ENCODE results near the gene TSPAN14. TPM values are rescaled to one million over a fixed set of nuclear protein-coding genes. Genes with fewer than 3 reads are reported as not detected.

Gene TSPAN14
- total RNA-seq, 2 experiments from 2014 or later: 167 to 168 TPM

DNA sequence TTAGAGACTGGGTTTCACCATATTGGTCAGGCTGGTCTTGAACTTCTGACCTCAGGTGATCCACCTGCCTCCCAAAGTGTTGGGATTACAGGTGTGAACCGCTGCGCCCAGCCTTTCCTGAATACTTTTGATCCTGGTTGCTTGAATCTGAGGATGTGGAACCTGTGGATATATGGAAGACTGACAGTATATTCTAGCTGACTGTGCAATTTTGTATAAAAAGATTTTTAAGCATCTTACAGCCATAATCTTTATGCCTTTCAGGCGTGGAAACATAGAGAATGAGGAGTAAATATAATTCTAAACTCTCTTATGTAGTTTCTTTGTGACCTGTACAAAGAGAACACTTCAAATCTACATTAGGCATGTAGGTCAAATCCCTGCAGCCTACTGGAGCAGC, 16.2 kb downstream of the TSPAN14 start:
- peak overlapping the region; percentile 23 for H3K4me3 ChIP-seq (ENCODE audit: low read length)
- ATAC-seq (ENCODE audit: poor library complexity): no peak
- H3K36me3 Mint-ChIP-seq (ENCODE audit: low read depth): peaks cover 77% of the 10 kb centered on the region
- H3K36me3 ChIP-seq (ENCODE audit: insufficient read depth, low read length): peaks cover 47% of the 10 kb centered on the region
- H3K9me3 Mint-ChIP-seq: no peaks in the 10 kb centered on the region
- TF ChIP-seq, protein P1, sequence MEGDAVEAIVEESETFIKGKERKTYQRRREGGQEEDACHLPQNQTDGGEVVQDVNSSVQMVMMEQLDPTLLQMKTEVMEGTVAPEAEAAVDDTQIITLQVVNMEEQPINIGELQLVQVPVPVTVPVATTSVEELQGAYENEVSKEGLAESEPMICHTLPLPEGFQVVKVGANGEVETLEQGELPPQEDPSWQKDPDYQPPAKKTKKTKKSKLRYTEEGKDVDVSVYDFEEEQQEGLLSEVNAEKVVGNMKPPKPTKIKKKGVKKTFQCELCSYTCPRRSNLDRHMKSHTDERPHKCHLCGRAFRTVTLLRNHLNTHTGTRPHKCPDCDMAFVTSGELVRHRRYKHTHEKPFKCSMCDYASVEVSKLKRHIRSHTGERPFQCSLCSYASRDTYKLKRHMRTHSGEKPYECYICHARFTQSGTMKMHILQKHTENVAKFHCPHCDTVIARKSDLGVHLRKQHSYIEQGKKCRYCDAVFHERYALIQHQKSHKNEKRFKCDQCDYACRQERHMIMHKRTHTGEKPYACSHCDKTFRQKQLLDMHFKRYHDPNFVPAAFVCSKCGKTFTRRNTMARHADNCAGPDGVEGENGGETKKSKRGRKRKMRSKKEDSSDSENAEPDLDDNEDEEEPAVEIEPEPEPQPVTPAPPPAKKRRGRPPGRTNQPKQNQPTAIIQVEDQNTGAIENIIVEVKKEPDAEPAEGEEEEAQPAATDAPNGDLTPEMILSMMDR (IDR thresholded peaks at IDR 0.05): no peak
- H3K4me3 Mint-ChIP-seq: peak overlapping the region; percentile 86
- intact Hi-C loops (cut with DNase I, micrococcal nuclease): loop anchor here in 1 of 2 experiments (2.0 kb wide), 1 partner anchor 17 kb away; no protein-coding TSS in a partner anchor
- no peaks in the 10 kb centered on the region for H3K9me3 ChIP-seq (ENCODE audit: control insufficient read depth in 1 of 2, insufficient read depth in 1 of 2, low read length in 2 of 2)
- no peaks in the 10 kb centered on the region for H3K27me3 Mint-ChIP-seq
- ChIA-PET CTCF (interaction anchor here (0.7 to 19.9 kb wide), 4 partner anchors 8 to 92 kb away, joined by 3 to 250 read pairs (median 6); no protein-coding TSS in a partner anchor), POLR2A (interaction anchor here (0.6 to 22.9 kb wide), 6 partner anchors 8 to 32 kb away, joined by 3 to 420 read pairs (median 90); partner anchors contain the start of gene TSPAN14)
- no peaks in the 10 kb centered on the region for H3K27me3 ChIP-seq (ENCODE audit: control insufficient read depth in 1 of 2, insufficient read depth in 2 of 2, low read length in 2 of 2)
- H3K4me1 ChIP-seq (ENCODE audit: insufficient read depth, low read length): peaks cover 100% of the 10 kb centered on the region
- peak overlapping the region; percentile 46 to 48 for H3K27ac ChIP-seq (ENCODE audit: low read depth in 1 of 2, low read length in 2 of 2)
- peak overlapping the region; percentile 92 for H3K27ac Mint-ChIP-seq
- DNase-seq: no peak
- H3K4me1 Mint-ChIP-seq (ENCODE audit: low read depth): peaks cover 98% of the 10 kb centered on the region

DNA sequence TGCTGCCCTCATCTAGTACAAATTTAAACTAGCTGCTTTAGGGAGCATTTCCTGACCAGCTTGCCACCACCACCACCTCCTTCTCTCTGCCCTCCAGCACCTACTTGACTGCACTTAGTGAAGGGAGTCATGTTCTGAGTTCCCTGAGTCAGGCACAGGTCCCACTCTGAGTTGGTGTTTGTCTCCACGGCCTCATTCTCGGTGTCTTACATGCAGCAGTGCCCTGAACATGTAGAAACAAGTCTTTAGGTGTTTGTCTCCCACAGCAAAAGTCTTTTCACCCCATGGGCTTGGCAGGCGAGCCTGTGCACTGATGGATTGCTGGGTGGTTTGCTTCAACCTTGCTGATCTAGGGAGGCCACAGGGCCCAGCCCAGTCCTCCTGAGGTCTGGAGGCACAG, 16.9 kb downstream of the TSPAN14 start:
- Mint-ChIP-seq H3K4me1 (ENCODE audit: low read depth) (peaks cover 98% of the 10 kb centered on the region), H3K9me3 (no peaks in the 10 kb centered on the region), H3K36me3 (ENCODE audit: low read depth) (peaks cover 80% of the 10 kb centered on the region), H3K4me3 (peak overlapping the region; percentile 86), H3K27ac (peak overlapping the region; percentile 92), H3K27me3 (no peaks in the 10 kb centered on the region)
- H3K4me3 ChIP-seq (ENCODE audit: low read length): peak overlapping the region; percentile 23
- H3K27me3 ChIP-seq (ENCODE audit: control insufficient read depth in 1 of 2, insufficient read depth in 2 of 2, low read length in 2 of 2): no peaks in the 10 kb centered on the region
- DNase-seq (peak in 1 of 14 experiments; percentile 53), ATAC-seq (ENCODE audit: poor library complexity) (no peak)
- TF ChIP-seq, protein P1 (IDR thresholded peaks at IDR 0.05): no peak
- no peaks in the 10 kb centered on the region for H3K9me3 ChIP-seq (ENCODE audit: control insufficient read depth in 1 of 2, insufficient read depth in 1 of 2, low read length in 2 of 2)
- ChIA-PET POLR2A (interaction anchor here (2.8 to 22.9 kb wide), 4 partner anchors 7 to 31 kb away, joined by 14 to 420 read pairs (median 239); partner anchors contain the start of gene TSPAN14), CTCF (interaction anchor here (0.8 to 19.9 kb wide), 5 partner anchors 9 to 93 kb away, joined by 3 to 250 read pairs (median 6); no protein-coding TSS in a partner anchor)
- peaks cover 47% of the 10 kb centered on the region for H3K36me3 ChIP-seq (ENCODE audit: insufficient read depth, low read length)
- peaks cover 100% of the 10 kb centered on the region for H3K4me1 ChIP-seq (ENCODE audit: insufficient read depth, low read length)
- H3K27ac ChIP-seq (ENCODE audit: low read depth in 1 of 2, low read length in 2 of 2): peak overlapping the region; percentile 46 to 48
- intact Hi-C loops (cut with DNase I, micrococcal nuclease): loop anchor here in 1 of 2 experiments (2.0 kb wide), 1 partner anchor 16 kb away; no protein-coding TSS in a partner anchor

DNA sequence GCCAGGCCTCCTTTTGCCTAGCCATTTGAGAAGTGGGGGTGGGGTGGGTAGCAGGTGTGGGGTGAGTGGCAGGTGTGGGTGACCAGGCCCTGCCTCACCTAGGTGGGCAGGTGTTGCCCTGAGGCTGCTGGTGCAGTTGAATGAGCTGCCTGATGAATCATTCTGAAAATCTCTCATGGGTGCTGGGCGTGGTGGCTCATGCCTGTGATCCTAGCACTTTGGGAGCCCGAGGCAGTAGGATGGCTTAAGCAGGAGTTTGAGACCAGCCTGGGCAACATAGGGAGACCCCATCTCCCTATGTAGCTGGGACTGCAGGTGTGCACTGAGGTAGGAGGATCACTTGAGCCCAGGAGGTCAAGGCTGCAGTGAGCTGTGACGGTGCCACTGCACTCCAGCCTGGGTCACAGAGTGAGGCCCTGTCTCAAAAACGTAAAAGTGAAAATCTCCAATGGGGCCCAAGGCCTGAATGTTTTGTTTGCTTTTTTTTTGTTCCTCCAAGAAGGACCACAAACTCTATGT, 17.7 kb downstream of the TSPAN14 start:
- Histone ChIP-seq H3K9me3 (ENCODE audit: control insufficient read depth in 1 of 2, insufficient read depth in 1 of 2, low read length in 2 of 2) (no peaks in the 10 kb centered on the region), H3K36me3 (ENCODE audit: insufficient read depth, low read length) (peaks cover 51% of the 10 kb centered on the region), H3K27ac (ENCODE audit: low read depth in 1 of 2, low read length in 2 of 2) (peak overlapping the region; percentile 46 to 48), H3K4me3 (ENCODE audit: low read length) (peak overlapping the region; percentile 23), H3K27me3 (ENCODE audit: control insufficient read depth in 1 of 2, insufficient read depth in 2 of 2, low read length in 2 of 2) (no peaks in the 10 kb centered on the region), H3K4me1 (ENCODE audit: insufficient read depth, low read length) (peaks cover 100% of the 10 kb centered on the region)
- no peaks in the 10 kb centered on the region for H3K9me3 Mint-ChIP-seq
- peaks cover 93% of the 10 kb centered on the region for H3K4me1 Mint-ChIP-seq (ENCODE audit: low read depth)
- DNase-seq: peak in 2 of 14 experiments; percentile 48 to 54
- no peaks in the 10 kb centered on the region for H3K27me3 Mint-ChIP-seq
- ChIA-PET CTCF (interaction anchor here (0.8 to 19.9 kb wide), 7 partner anchors 9 to 94 kb away, joined by 3 to 250 read pairs (median 6); no protein-coding TSS in a partner anchor), POLR2A (interaction anchor here (2.8 to 22.9 kb wide), 4 partner anchors 8 to 30 kb away, joined by 14 to 420 read pairs (median 239); partner anchors contain the start of gene TSPAN14)
- H3K36me3 Mint-ChIP-seq (ENCODE audit: low read depth): peaks cover 83% of the 10 kb centered on the region
- peak; percentile 2 for ATAC-seq (ENCODE audit: poor library complexity)
- intact Hi-C loops (cut with DNase I, micrococcal nuclease): loop anchor here in 1 of 2 experiments (2.0 kb wide), 1 partner anchor 15 kb away; no protein-coding TSS in a partner anchor
- peak overlapping the region; percentile 92 for H3K27ac Mint-ChIP-seq
- TF ChIP-seq, protein P1 (IDR thresholded peaks at IDR 0.05): no peak
- peak overlapping the region; percentile 84 for H3K4me3 Mint-ChIP-seq
